Activated T-cell treated with anti-CD3 and anti-CD28 coated beads for 24 hours (primary cell): ENCODE data around the gene TTC34.

Experiments used
- DNase-seq: peaks from one replicate; pipeline ENCODE4 v3.0.0-alpha.2; 2020; ENCODE audit warnings: low read depth

TTC34 gene

GRCh38 chr1:2587860-2588571 is 213.5 kb downstream of the TTC34 start:
- no peak for DNase-seq

- no peak for DNase-seq
Observed at GRCh38 chr1:2587071-2587859, 214.2 kb downstream of the TTC34 start.

- peak; percentile 96 for DNase-seq
Observed at GRCh38 chr1:2586154-2587070, 215.1 kb downstream of the TTC34 start, which contains the start of gene PRXL2B. TSS of gene PRXL2B (plus strand) at chr1:2586777. CDS start at chr1:2586886, 109 bp downstream.
